IPS DF 4.7 (cell line): ENCODE results near the gene RELB.

ENCODE experiments used
- DNase-seq: peaks from one replicate; pipeline ENCODE4 v3.0.0-alpha.2; 2013; ENCODE audit warnings: low spot score; ENCODE audit errors: extremely low read depth

Gene RELB

GRCh38 chr19:45079063-45079910, 78.0 kb downstream of the RELB start, which contains the start of gene GEMIN7:
Gene GEMIN7 (plus strand): TSS chr19:45079260. CDS start chr19:45090115, 10,855 bp downstream.
- no peak for DNase-seq

GRCh38 chr19:45079911-45080370, 78.7 kb downstream of the RELB start:
- DNase-seq = no peak

- DNase-seq = no peak
These were observed 80.9 kb downstream of the RELB start for GRCh38 chr19:45082170-45082569.

GRCh38 chr19:45086480-45086879, 85.2 kb downstream of the RELB start:
- DNase-seq = no peak

- no peak for DNase-seq
These were observed 86.3 kb downstream of the RELB start for GRCh38 chr19:45087531-45087930.
